K562 (cell line): ENCODE data around the gene NRG3. TPM values are rescaled to one million over a fixed set of nuclear protein-coding genes. Genes with fewer than 3 reads are reported as not detected.

ENCODE experiments used
- ATAC-seq: fragments of 200-7000 bp; cut with Tn5 transposase; 3 replicates; pipeline ENCODE4 v1.9.1; 2020; ENCODE audit warnings: moderate library complexity
- BruUV-seq: library from RNA; stranded (reverse); fragments of 400-500 nt; replicated peaks from 2 replicates; lab custom pipeline; 2021; lab: Mats Ljungman, UMichigan
- CTCF ChIA-PET: fragments of 300-600 bp; formaldehyde crosslinking; extraction: SDS; loops from one replicate; lab custom pipeline; 2021; ENCODE audit warnings: low intra/inter-chr PET ratio; lab: Yijun Ruan, JAX
- POLR2A ChIA-PET: fragments of 300-600, 350-650 bp; sonication (Branson Sonifier 250); formaldehyde crosslinking; extraction: SDS; loops from one replicate; lab custom pipeline; 2021; ENCODE audit warnings: antibody characterized with exemption, inconsistent platforms; lab: Yijun Ruan, JAX
- DNase-seq, 4 experiments: peaks; one replicate each; pipeline versions ENCODE4 v3.0.0 to v3.0.0-alpha.2; 2011 to 2018; ENCODE audit warnings: low spot score in 3 of 4, mixed read lengths in 3 of 4; ENCODE audit errors: extremely low read depth in 1 of 4
- FAIRE-seq: peaks from 2 replicates; lab custom pipeline; 2011; peaks lifted over from hg19 to GRCh38; lab: Jason Lieb, UNC
- H2AFZ ChIP-seq: 2 replicates; pipeline ENCODE4 v1.6.0; 2011; ENCODE audit warnings: low read depth, low read length, control low read depth, inconsistent platforms
- H3K27ac ChIP-seq: fragments of 200-600 bp; 3 replicates; pipeline ENCODE4 v1.8.0; 2011; ENCODE audit warnings: low read depth, mild to moderate bottlenecking, control low read depth, inconsistent platforms, low read length, moderate library complexity, mixed read lengths; ENCODE audit errors: extremely low read depth
- H3K27me3 ChIP-seq, 2 experiments: fragments of 300-600 bp in 1 of 2; 2 replicates in 1 of 2; 3 replicates in 1 of 2; pipeline versions ENCODE4 v1.6.0 to v1.8.0; 2011; ENCODE audit warnings: inconsistent platforms in 2 of 2, low read length in 2 of 2, mild to moderate bottlenecking in 1 of 2, mixed read lengths in 1 of 2, moderate library complexity in 1 of 2; ENCODE audit not compliant: control insufficient read depth in 2 of 2, insufficient read depth in 2 of 2
- H3K36me3 ChIP-seq: fragments of 300-600 bp; 3 replicates; pipeline ENCODE4 v1.8.0; 2011; ENCODE audit warnings: mild to moderate bottlenecking, low read length, inconsistent platforms; ENCODE audit not compliant: control insufficient read depth, insufficient read depth
- H3K4me1 ChIP-seq, 2 experiments: fragments of 200-600 bp in 1 of 2; replicated peaks in 1 of 2; 2 replicates in 1 of 2; 3 replicates in 1 of 2; pipeline versions ENCODE4 v1.5.1 to v1.8.0; 2011; ENCODE audit warnings: inconsistent platforms in 2 of 2, low read length in 2 of 2, mild to moderate bottlenecking in 1 of 2, mixed read lengths in 1 of 2, moderate library complexity in 1 of 2; ENCODE audit not compliant: control insufficient read depth in 2 of 2, insufficient read depth in 2 of 2
- H3K4me2 ChIP-seq: 2 replicates; pipeline ENCODE4 v1.6.1; 2011; ENCODE audit warnings: low read length, control low read depth, inconsistent platforms, mixed read lengths; ENCODE audit not compliant: insufficient read depth
- H3K4me3 ChIP-seq: fragments of 200-600 bp; sonication (generic), shearing (Covaris generic); 2 replicates; pipeline ENCODE4 v1.5.1; 2016; ENCODE audit warnings: control low read depth, inconsistent platforms
- H3K79me2 ChIP-seq: fragments of 200-600 bp; 3 replicates; pipeline ENCODE4 v1.8.0; 2011; ENCODE audit warnings: low read length, inconsistent platforms; ENCODE audit not compliant: control insufficient read depth, insufficient read depth
- H3K9ac ChIP-seq, 2 experiments: 2 replicates each; pipeline versions ENCODE4 v1.6.0 to v1.6.1; 2011; ENCODE audit warnings: low read depth in 2 of 2, low read length in 2 of 2, control low read depth in 1 of 2, inconsistent platforms in 1 of 2, mild to moderate bottlenecking in 1 of 2, mixed read lengths in 1 of 2; ENCODE audit not compliant: insufficient read depth in 1 of 2
- H3K9me1 ChIP-seq: one replicate; pipeline ENCODE4 v1.6.0; 2011; ENCODE audit warnings: inconsistent platforms, mild to moderate bottlenecking, low read length, moderate library complexity; ENCODE audit not compliant: control insufficient read depth, insufficient read depth
- H3K9me3 ChIP-seq: replicated peaks from 2 replicates; pipeline ENCODE4 v1.5.1; 2011; ENCODE audit warnings: low read depth, low read length, inconsistent platforms; ENCODE audit not compliant: control insufficient read depth, insufficient read depth
- H4K20me1 ChIP-seq: replicated peaks from 2 replicates; pipeline ENCODE4 v1.6.1; 2011; ENCODE audit warnings: low read length, inconsistent platforms, mixed read lengths; ENCODE audit not compliant: control insufficient read depth, insufficient read depth
- CHAMP1 ChIP-seq: fragments of 450-650 bp; IDR thresholded peaks from 2 replicates; pipeline ENCODE4 v1.6.1; 2016; ENCODE audit warnings: mild to moderate bottlenecking
- DMBX1 ChIP-seq: fragments of 250-450 bp; sonication (Bioruptor Pico); IDR thresholded peaks from 2 replicates; pipeline ENCODE4 v1.8.0; 2022; ENCODE audit warnings: inconsistent platforms, mild to moderate bottlenecking, moderate library complexity, borderline replicate concordance
- HOXB6 ChIP-seq: fragments of 250-450 bp; sonication (Bioruptor Pico); IDR thresholded peaks from 2 replicates; pipeline ENCODE4 v1.5.1; 2022; ENCODE audit warnings: mild to moderate bottlenecking, borderline replicate concordance
- PHF20 ChIP-seq: fragments of 450-650 bp; IDR thresholded peaks from 2 replicates; pipeline ENCODE4 v1.6.1; 2018; ENCODE audit not compliant: partially characterized antibody
- SMARCA4 ChIP-seq: fragments of 450-650 bp; IDR thresholded peaks from 2 replicates; pipeline ENCODE4 v1.6.1; 2016
- WGBS: fragments of 100-300 bp; shearing (Covaris generic); methylation state at CpG from one replicate; pipeline ENCODE4 v1.1.6; 2016; ENCODE audit warnings: low coverage, mixed read lengths; ENCODE audit not compliant: insufficient coverage; ENCODE audit errors: missing lambda C conversion rate; 5-methylcytosine and 5-hydroxymethylcytosine counted together
- in situ Hi-C: fragments of 300-500 bp; cut with MboI; formaldehyde crosslinking; loops from 4 replicates; pipeline ENCODE4 v1.15.0; 2018; ENCODE audit warnings: inconsistent platforms, mixed read lengths
- intact Hi-C: fragments of 100-400 bp; cut with micrococcal nuclease; formaldehyde crosslinking; loops from 2 replicates; pipeline ENCODE4 v1.14.2; 2022
- polyA plus RNA-seq, 8 experiments: library from polyadenylated mRNA; depleted of rRNA in 4 of 8; stranded (reverse) in 5 of 8; unstranded in 3 of 8; fragments of >200 nt; fragmentation: Nextera tagmentation in 2 of 8; fragmentation: Illumina TruSeq in 1 of 8; extraction: Ambion mirVana in 2 of 8; extraction: Trizol in 1 of 8; gene quantifications; 2 replicates each; pipeline versions ENCODE4 v1.2.1 to v1.2.3, GENCODE V29; 2011 to 2014; ENCODE audit warnings: inconsistent platforms in 1 of 8, missing spikeins in 1 of 8
- total RNA-seq, 7 experiments: library from RNA; depleted of rRNA in 6 of 7; stranded (reverse); fragments of >200 nt in 6 of 7; fragmentation: Illumina TruSeq in 2 of 7; extraction: Trizol in 2 of 7; gene quantifications; 2 replicates each; pipeline versions ENCODE4 v1.2.1 to v1.2.3, GENCODE V29; 2011 to 2021; ENCODE audit warnings: low replicate concordance in 1 of 7

The NRG3 gene
- total and polyA plus RNA-seq, 9 of the 15 experiments (the other 6 are each of a cell fraction or from before 2014, with no cell fraction given), result not detected

GRCh38 chr10:82390866-82391658 lies 516.1 kb downstream of the NRG3 start:
- Histone ChIP-seq H3K9ac (no peak overlapping the region), H3K79me2 (no peaks in the 10 kb centered on the region), H3K4me2 (no peak overlapping the region), H3K9me3 (no peaks in the 10 kb centered on the region; the same call in 1 of the 2 replicates), H3K36me3 (no peaks in the 10 kb centered on the region), H3K9me1 (no peaks in the 10 kb centered on the region), H3K27me3 (no peaks in the 10 kb centered on the region), H2AFZ (no peak overlapping the region), H3K4me1 (no peaks in the 10 kb centered on the region), H3K4me3 (no peak overlapping the region), H4K20me1 (no peaks in the 10 kb centered on the region), H3K27ac (no peak overlapping the region)
- WGBS, result 1% methylated on average over 5 of the region's 5 CpGs
- CTCF ChIA-PET, result no interaction called here
- FAIRE-seq (no peak), ATAC-seq (no peak), DNase-seq (no peak)
- intact Hi-C loops, result no loop called here
- TF ChIP-seq DMBX1 (CRISPR knock-in tag), result no peak
- no peak for TF ChIP-seq PHF20
- no peak for TF ChIP-seq CHAMP1
- no peak for TF ChIP-seq SMARCA4
- no peak for TF ChIP-seq HOXB6 (CRISPR knock-in tag)
- BruUV-seq, result no TSS peak
- in situ Hi-C loops, result no loop called here
- POLR2A ChIA-PET, result no interaction called here
